Muscle of arm (tissue), 12 donors: ENCODE results near the gene FOXJ3. TPM values are rescaled to one million over a fixed set of nuclear protein-coding genes. Genes with fewer than 3 reads are reported as not detected.
"Not testable (repeated sequence)": the region's sequence is repeated elsewhere in the genome, so short reads cannot be mapped to it uniquely, and the experiment has no call there.

Source experiments
- DNase-seq: peaks from one replicate; pipeline ENCODE4 v3.0.0-alpha.2; 2013
- polyA plus RNA-seq, 12 donors: library from polyadenylated mRNA; unstranded; fragments of 120-200 nt; gene quantifications; one replicate each; pipeline ENCODE4 v1.2.1, GENCODE V29; 2013; ENCODE audit not compliant: insufficient read length in 12 of 12

Gene FOXJ3
- polyA plus RNA-seq, 12 donors = 33.6 to 69.1 (median 38.9) TPM; not detected in 1

- peak; percentile 39 for DNase-seq
Observed at GRCh38 chr1:42259059-42259738, 75.8 kb downstream of the FOXJ3 start.

DNA sequence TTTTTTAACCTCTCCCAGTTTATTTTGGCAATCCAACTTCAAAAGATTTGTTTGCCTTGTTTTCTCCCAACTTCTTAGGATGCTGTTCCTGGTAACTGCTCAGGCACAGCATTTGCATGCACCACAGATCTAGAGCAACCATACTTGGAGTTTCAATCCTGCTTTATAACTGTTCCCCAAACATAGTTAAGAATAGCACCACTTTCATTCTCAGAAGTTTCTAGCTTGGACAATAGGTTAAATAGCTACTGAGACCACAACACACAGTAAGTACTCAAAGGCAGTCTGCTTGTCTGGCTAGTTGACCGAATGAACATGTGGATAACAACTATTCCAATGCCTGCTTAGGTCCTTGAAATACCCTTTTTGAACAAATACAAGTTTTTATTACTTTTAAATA is 76.8 kb downstream of the FOXJ3 start:
- DNase-seq = no peak

DNA sequence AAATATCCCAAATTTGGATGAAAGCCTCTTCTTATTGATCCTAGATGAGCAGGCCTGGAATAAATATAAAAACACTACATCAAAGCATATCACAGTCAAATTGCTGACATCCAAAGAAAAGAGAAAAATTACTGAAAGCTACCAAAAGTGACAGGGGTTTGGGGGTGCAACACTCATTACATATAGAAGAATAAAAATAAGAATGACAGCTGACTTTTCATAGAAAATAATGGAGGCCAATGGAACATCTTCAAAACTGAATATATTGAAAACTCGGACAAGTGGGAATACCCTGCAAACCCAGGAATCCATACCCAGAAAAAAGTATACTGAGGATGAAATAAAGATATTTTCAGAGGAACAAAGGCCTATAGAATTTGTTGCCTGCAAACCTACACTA is 84.0 kb downstream of the FOXJ3 start:
- no peak for DNase-seq

GRCh38 chr1:42250164-42250563 is 84.9 kb downstream of the FOXJ3 start:
- no peak for DNase-seq

- DNase-seq = no peak
Observed at GRCh38 chr1:42240966-42241755, 93.9 kb downstream of the FOXJ3 start.

DNA sequence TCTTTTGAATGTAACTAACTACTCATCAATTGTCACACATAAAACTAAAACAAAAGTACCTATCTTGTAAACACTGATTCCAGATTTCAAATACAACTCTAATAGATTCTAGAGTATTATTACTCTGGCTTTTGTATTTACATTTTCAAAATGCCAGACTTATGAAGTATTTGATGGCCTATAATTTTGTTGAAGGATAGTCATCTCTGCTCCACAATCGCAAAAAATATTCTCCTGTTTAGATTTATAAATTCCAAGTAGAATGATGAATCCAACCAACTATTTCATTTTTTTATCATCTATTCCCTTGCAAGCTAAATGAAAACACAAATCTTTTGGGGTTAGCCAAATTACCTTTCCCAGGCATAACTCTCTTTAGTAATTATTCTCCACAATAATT is 95.5 kb downstream of the FOXJ3 start:
- no peak for DNase-seq

DNA sequence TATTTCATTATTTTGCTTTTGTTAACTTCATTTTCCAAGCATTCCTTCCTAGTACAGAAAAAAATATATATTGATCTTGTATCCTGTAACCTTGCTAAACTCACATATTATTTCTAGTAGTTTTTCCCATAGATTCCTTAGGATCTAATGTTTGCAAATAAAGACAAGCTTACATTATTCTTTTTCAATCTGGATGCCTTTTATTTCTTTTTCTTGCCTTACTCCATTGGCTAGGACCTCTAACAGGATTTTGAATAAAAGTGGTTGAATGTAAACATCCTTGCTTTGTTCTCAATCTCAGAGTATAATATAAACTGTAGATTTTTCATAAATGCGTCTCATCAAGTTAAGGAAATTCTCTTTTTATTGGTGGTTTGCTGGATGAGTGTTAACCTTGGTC is 96.0 kb downstream of the FOXJ3 start:
- no peak for DNase-seq

DNA sequence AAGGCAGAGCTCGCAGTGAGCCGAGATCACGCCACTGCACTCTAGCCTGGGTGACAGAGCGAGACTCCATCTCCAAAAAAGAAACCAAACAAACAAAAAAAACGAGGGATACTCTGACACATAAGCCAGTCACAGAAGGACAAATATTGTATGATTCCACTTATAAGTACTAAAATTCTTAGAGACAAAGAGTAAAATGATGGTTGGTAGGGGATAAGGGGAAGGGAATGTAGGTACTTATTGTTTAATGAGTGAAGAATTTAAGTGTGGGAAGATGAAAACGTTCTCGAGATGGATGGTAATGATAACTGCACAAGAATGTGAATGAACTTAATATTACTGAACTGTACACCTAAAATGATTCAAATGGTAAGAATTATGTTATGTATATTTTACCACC is 103.8 kb downstream of the FOXJ3 start:
- no peak for DNase-seq

DNA sequence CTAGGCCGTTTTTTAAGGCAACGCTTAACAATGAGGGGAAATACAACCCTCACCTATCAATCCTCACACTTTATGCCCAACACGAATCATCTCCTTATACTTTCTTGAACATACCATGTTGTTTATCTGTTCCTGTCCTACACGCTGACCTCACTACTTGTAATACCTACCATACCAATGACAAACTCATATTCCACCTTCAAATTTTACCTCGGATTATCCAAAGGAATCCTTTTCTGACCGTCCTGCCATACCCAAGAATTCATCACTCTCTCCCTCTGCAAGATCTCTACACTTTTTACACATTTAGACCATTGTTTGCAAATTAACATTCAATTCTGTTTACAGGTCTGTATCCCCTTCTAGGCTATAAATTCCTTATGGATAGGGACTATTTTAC is 106.1 kb downstream of the FOXJ3 start:
- DNase-seq = no peak

GRCh38 chr1:42223036-42223435 is 112.0 kb downstream of the FOXJ3 start:
- no peak for DNase-seq

GRCh38 chr1:42221952-42222606 is 113.0 kb downstream of the FOXJ3 start:
- no peak for DNase-seq

GRCh38 chr1:42221456-42221855 is 113.6 kb downstream of the FOXJ3 start:
- DNase-seq = no peak

DNA sequence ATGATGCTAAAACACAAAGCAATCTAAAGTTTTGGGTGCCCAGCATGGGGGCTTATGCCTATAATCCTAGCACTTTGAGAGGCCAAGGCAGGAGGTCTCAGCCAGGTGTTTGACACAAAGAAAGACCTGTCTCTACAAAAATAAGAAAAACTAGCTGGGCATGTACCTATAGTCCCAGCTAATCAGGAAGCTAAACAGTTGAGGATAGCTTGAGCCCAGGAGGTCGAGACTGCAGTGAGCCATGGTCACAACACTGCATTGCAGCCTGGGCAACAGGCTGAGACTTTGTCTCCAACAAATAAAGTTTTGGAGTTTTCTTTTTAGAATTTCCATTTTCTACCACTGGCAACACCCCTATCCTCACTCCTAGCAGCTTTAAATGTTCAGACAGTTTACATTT is 115.4 kb downstream of the FOXJ3 start:
- no peak for DNase-seq

DNA sequence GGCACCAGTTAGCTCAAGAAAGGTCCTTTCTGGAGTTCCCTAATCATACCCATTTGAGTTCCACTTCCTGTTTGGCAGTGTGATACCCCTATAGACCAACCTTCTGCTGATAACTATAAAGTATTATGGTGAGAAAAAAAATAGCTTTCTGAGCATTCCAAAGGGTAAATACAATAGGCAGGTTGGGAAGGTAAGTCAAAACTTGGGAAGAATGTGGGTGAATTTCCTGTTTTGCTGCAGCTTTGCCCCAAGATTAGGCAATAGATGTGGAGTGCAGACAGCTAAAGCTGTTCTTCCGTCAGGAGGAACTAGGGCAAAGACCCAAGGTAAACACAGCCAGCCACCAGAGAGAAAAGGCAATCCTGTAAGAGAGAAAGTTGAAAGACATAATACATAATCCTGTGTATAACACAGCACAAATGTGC is 120.6 kb downstream of the FOXJ3 start:
- DNase-seq = no peak

DNA sequence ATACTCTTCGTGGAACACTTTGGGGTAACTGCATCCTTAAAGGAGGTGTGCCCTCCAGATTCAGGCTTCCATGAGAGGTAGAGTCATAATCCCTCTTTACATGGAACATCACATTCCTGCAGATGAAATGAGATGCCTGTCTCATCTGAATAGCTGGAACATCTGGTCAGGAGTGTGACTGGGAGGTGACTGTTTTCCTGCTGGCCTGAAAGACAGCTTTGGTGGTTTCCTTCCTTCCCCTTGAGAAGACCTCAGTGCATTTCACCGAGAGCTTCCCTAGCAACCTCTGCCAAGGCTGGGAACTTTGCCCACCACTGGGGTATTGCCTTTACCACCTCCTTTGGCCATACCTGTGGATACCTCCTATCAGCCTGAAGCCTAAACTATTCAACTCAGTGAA is 123.8 kb downstream of the FOXJ3 start:
- DNase-seq = no peak

GRCh38 chr1:42210421-42211133 is 124.5 kb downstream of the FOXJ3 start:
- DNase-seq = no peak

- DNase-seq = no peak
Observed at GRCh38 chr1:42209526-42210251, 125.3 kb downstream of the FOXJ3 start.

DNA sequence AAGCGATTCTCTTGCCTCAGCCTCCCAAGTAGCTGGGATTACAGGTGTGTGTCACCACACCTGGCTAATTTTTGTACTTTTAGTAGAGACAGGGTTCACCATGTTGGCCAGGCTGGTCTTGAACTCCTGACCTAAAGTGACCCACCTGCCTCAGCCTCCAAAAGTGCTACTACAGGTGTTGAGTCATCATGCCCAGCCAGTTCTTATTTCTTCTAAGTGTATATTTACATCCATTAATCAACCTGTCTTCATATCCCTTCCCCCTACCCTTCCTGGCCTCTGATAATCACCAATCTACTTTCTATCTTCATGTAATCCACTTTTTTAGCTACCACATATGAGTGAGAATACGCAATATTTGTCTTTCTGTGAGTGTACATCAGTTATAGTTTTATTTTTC is 128.1 kb downstream of the FOXJ3 start:
- not testable (repeated sequence) for DNase-seq

DNA sequence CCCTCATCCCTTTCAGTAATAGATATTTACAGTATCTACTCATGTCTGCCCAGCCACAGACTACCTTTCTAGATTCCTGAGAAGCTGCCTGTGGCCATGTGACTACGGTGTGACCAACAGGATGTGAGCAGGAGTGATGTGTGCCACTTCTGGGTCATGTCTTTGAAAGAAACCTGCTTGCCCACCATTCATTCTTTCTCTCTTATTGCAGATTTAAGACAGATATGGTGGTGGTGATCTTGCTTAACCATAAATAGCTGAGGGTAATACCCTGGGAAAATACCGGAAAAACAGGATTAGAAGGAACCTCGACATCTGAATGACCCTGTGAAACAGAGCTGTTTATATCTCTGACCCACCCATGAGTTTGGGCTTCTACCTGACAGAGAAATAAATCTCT is 128.9 kb downstream of the FOXJ3 start:
- DNase-seq = no peak

DNA sequence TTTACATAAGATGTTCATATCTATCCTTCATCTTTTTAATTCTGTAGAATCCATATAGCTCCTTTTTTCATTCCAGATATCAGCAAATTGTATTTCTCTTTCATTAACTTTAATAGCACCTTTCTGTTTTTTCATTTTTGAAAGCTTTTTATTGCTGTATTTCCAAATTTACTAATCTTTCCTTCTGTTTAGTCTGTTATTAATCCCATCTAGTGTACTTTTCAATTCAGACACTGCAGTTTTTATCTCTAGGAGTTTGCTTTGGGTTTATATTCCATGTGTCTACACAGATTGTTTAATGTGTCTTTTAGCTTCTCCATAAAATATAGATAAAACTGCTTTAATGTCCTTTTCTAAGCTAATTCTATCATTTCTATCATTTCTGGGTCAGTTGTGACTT is 133.0 kb downstream of the FOXJ3 start:
- no peak for DNase-seq

- no peak for DNase-seq
Observed at GRCh38 chr1:42198251-42198650, 136.8 kb downstream of the FOXJ3 start.

DNA sequence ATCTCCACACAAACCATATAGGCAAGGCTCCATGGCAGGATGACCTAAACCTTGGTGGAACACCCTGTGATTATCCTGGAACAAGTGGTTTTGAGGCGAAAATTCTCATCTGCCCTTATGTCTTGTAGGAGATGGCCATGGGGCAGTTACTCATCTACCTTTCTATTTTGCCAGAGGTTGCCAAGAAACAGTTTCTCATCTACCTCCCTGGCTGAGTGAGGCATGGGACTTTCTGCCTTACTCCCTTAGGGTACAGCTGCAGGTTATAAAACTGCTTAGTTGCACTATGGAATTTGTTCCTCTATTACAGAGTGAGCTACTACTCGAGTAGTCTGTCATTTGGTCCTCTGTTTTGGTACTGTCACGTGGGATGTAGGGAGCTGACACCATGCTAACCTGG is 139.2 kb downstream of the FOXJ3 start:
- no peak for DNase-seq
